H1 (cell line): ENCODE data around the gene DUOXA2.

Source experiments
- NANOG ChIP-seq: IDR thresholded peaks from 2 replicates; pipeline ENCODE4 v1.6.1; 2011; ENCODE audit warnings: low read length, low read depth, mild to moderate bottlenecking, inconsistent platforms; ENCODE audit not compliant: insufficient read depth, poor library complexity, severe bottlenecking
- POLR2AphosphoS5 ChIP-seq: IDR thresholded peaks from 2 replicates; pipeline ENCODE4 v1.6.1; 2011; ENCODE audit warnings: low read depth, low read length

DNA sequence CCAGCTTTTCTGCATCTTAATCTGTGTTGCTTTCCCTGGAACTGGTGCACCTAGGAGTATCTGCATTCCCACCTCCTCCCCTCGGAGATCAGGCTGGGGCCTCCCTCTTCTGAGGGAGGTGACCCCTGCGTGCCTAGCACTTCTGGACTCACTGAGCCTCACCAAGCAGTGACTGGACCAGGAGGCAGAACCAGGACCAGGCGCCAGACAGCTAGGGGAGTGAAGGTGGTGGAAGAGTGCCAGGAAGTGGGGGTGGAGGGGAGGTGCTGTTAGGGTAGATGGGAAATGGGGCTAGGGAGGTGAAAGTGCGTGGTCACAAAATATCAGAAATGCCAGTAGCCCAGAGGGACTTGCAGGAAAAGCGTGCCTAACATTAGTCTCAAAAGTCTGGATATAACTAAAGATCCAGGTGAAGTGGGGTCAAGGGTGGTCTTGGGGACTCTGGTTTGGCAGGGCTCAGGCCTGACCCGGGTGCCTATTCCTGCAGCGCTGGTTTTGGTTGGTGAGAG is 1.2 kb downstream of the DUOXA2 start:
- TF ChIP-seq NANOG, result no peak
- no peak for TF ChIP-seq POLR2AphosphoS5
